Subcutaneous adipose tissue (tissue), 4 donors: ENCODE measurements around the gene TMEM33. TPM values are rescaled to one million over a fixed set of nuclear protein-coding genes. Genes with fewer than 3 reads are reported as not detected.

ENCODE experiments used
- small RNA-seq: library from RNA; depleted of rRNA; stranded (forward); fragments of <200 nt; gene quantifications from one replicate; pipeline ENCODE3, GENCODE V24; 2016
- total RNA-seq, 4 donors: library from RNA; depleted of rRNA; stranded (reverse); fragments of >200 nt; gene quantifications; one replicate each; pipeline ENCODE4 v1.1.0, GENCODE V29; 2016
- TF ChIP-seq, protein P1 (sequence below): fragments of 450-650 bp; IDR thresholded peaks from one replicate; pipeline ENCODE4 v1.5.1; 2016; ENCODE audit warnings: low read depth, mild to moderate bottlenecking, control low read depth, antibody characterized with exemption, moderate library complexity

The TMEM33 gene
- total RNA-seq, 4 donors from 2014 or later = 29.0 to 51.5 (median 39.3) TPM

- TF ChIP-seq, protein P1, sequence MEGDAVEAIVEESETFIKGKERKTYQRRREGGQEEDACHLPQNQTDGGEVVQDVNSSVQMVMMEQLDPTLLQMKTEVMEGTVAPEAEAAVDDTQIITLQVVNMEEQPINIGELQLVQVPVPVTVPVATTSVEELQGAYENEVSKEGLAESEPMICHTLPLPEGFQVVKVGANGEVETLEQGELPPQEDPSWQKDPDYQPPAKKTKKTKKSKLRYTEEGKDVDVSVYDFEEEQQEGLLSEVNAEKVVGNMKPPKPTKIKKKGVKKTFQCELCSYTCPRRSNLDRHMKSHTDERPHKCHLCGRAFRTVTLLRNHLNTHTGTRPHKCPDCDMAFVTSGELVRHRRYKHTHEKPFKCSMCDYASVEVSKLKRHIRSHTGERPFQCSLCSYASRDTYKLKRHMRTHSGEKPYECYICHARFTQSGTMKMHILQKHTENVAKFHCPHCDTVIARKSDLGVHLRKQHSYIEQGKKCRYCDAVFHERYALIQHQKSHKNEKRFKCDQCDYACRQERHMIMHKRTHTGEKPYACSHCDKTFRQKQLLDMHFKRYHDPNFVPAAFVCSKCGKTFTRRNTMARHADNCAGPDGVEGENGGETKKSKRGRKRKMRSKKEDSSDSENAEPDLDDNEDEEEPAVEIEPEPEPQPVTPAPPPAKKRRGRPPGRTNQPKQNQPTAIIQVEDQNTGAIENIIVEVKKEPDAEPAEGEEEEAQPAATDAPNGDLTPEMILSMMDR = no peak
These were observed 73.0 kb downstream of the TMEM33 start for GRCh38 chr4:42008011-42008786.

Small RNA genes lying within 50 kb of the gene (small RNA-seq; reads per million reads assigned to genes)
- gene AC108210.2 = not detected

Other genes with a start within 250 kb of the TMEM33 start
- gene PHOX2B, start 186.7 kb upstream of the TMEM33 start, total RNA-seq = not detected
- gene DCAF4L1, start 46.3 kb downstream of the TMEM33 start, total RNA-seq = under 1 TPM; 0.22 to 0.85 (median 0.62) TPM
- gene SLC30A9, start 55.1 kb downstream of the TMEM33 start, total RNA-seq = 10 to 100 TPM; 34.3 to 44.5 (median 37.4) TPM
- gene BEND4, start 217.2 kb downstream of the TMEM33 start, total RNA-seq = under 1 TPM in 1 of 4 donors, not detected in 3; 0.38 TPM